SKM-1 treated with dmso at 0.1 percent for 144 hours (cell line): ENCODE measurements around the gene DAPL1.

Experiments
- DNase-seq: peaks from one replicate; lab custom pipeline; 2025; ENCODE audit not compliant: unreplicated experiment; lab: John Stamatoyannopoulos, UW

DAPL1 gene, protein sequence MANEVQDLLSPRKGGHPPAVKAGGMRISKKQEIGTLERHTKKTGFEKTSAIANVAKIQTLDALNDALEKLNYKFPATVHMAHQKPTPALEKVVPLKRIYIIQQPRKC

DNA sequence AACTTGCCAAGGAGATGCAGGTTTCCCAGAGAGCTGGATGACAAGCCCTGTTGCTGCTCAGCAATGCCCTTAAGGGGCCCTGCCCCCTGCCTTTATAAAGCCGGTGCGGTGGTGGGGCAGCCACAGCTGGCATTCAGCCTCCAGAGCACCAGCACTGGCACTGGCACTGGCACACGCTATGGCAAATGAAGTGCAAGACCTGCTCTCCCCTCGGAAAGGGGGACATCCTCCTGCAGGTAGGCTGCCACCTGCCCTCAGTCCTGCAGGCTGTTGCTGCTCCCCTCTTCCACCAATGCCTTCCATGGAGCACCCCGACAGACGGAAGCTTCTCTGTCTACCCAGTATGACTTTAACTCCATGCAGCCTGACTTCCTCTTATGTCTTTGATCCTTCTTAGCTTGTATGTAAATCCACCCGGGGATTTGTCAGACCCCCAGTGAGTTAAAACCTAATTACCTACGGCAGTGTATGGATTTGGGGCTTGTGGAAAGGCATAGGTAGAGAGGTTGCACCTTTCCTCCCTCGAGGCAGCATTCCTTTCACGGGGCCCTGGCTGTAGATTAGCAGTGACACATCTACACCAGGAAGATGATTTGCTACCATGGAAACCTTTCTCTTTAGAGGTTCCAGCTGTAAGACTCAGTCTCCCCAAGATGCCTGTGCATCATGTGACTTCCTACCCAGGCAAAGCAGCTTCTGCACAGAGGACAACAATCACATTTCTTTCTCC lies at the start of gene DAPL1:
Gene DAPL1 (plus strand): TSS at position 123 of the 730 bp plus-strand sequence. CDS start 56 bp downstream, at position 179.
- DNase-seq = no peak

GRCh38 chr2:158745866-158746382 lies 49.2 kb upstream of the DAPL1 start:
- DNase-seq = no peak

DNA sequence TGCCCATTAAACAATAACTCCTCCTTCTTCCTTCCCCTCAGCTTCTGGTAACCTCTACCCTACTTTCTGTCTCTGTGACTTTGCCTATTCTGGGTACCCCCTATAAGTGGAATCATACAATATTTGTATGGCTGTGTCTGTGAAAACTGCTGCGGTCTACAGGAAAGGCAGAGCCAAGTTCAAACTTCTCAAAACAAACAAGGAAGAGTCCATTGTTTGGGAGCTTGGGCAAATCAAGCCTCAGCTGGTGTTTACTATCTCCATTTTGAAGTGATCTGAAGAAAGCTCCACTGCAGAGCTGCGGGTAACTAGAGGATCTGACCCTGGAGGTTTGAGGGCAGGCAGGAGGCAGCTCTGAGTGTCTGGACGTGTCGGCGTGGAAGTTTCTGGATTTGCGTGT lies 48.6 kb upstream of the DAPL1 start:
- DNase-seq = no peak

GRCh38 chr2:158747281-158747680 lies 47.8 kb upstream of the DAPL1 start:
- no peak for DNase-seq

GRCh38 chr2:158748926-158749590 lies 46.1 kb upstream of the DAPL1 start:
- DNase-seq = no peak

DNA sequence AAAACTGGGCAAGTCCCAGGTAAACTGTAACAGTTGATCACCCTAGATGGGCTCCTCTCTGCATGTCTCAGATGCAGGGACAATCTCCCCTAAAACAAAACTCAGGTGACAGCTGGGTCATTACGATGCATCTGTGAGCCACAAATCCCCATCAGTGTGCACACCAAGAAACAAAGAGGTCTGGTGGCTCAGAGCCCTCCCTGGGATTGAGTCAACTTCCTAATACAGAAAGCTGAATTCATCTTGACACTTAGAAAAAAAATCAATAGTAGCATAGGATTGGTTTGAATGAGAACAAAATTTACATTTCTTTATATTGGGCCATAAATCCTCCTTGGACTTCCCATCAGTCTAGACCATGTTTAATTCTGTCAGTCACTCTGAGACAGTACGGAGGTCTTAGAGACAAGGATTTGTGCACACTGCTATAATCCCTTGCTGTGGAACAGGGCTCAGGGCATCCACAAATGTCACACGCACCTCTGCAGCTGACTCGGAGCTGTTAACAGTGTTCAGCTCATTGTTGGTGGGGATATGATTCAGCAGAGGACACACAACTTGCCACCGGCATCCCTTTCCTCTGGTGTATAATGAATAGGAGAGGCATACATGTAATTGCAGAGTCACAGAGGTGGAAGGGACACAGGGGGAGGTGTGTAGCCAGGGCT lies 44.5 kb upstream of the DAPL1 start:
- no peak for DNase-seq

- DNase-seq = peak; percentile 29
Observed at GRCh38 chr2:158753641-158754611, 41.2 kb upstream of the DAPL1 start.

DNA sequence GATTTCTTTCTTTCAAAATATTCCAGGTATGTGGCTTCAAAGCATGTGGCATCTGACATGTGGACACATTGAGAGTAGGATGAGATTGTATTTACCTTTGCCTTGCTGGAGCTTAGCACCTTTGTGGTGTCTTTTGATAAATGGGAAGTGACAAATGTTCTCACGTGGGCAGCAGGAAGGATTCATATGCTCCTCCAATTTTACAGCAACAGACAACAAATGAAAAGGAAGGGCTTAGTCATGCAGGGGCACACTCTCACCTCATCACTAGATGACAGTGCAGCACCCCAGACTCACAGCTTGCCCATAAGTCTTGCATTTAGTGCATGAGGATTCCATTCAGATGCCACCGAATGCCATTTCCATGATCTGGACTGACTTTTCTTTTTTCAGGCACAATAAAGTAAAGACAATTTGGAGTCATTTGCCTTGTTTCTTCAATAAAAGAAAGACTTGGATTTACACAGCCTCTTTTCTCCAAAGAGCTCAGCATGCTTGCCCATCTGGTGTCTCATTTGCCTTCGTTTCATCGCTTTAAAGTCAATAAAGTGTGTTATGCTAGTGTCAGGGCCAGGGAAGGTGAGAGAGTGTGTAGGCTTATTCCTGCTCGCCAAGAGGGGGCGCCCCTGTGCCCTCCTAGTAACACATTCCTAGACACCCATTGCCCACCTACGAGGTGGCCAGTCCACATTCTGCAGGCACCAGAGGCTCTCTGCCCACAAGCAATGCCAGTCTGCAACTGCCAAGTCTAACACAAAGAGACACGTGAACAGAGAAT lies 39.6 kb upstream of the DAPL1 start:
- DNase-seq = no peak

DNA sequence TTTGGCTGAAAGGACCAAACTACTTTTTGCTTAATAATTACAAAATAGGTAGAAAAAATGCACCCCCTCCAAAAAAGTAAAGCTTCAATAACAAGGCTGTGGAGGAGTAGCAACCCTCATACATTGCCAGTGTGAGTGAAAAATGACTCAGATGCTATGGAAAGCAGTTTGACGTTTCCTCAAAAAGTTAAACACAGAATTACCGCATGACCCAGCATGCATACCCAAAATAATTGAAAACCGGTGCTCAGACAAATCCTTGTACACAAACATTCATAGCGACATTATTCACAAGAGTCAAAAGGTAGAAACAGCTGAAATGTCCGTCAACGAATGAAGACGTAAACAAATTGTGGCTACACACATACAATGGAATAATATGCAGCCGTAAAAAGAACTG lies 38.8 kb upstream of the DAPL1 start:
- no peak for DNase-seq

- no peak for DNase-seq
Observed at GRCh38 chr2:158756976-158757375, 38.1 kb upstream of the DAPL1 start.

- no peak for DNase-seq
Observed at GRCh38 chr2:158760887-158761286, 34.2 kb upstream of the DAPL1 start.

GRCh38 chr2:158761621-158762020 lies 33.5 kb upstream of the DAPL1 start:
- DNase-seq = peak; percentile 37

DNA sequence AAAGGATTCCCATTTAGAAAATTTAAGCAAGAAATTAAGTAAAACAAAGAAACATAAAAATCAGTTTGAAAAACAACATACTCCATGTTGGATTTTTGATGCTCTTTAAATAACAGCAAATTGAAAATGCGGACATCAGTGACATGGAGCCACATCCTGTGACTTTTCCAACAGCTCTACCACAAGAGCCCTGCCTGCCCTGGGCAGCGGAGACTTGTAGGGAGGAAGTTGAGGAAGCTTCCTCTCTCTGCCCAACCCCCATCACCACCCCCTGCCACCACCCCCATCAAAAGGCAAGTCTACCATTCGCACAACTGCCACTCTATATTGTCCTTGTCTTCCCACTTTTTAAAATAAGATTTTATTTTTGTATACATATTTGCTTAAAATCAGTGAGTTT lies 32.8 kb upstream of the DAPL1 start:
- peak; percentile 12 for DNase-seq

DNA sequence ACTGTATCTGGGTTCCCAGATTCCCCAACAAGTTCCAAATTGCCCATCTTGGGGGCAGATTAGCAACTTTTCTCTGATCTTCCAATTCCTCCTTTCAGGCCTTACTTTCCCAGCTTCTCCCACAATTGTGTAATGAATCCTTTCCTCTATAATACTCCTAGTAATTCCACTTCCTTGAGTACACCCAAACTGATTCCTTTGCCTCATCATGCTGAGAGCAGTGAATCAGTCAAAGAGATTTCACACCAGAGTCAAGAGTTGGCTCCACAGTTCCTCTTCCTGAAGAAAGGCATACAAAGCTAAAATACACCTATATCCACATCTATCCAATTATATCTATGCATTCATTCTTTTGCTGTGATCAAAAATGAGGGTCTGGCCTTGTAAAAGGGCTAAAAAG lies 28.6 kb upstream of the DAPL1 start:
- DNase-seq = no peak

DNA sequence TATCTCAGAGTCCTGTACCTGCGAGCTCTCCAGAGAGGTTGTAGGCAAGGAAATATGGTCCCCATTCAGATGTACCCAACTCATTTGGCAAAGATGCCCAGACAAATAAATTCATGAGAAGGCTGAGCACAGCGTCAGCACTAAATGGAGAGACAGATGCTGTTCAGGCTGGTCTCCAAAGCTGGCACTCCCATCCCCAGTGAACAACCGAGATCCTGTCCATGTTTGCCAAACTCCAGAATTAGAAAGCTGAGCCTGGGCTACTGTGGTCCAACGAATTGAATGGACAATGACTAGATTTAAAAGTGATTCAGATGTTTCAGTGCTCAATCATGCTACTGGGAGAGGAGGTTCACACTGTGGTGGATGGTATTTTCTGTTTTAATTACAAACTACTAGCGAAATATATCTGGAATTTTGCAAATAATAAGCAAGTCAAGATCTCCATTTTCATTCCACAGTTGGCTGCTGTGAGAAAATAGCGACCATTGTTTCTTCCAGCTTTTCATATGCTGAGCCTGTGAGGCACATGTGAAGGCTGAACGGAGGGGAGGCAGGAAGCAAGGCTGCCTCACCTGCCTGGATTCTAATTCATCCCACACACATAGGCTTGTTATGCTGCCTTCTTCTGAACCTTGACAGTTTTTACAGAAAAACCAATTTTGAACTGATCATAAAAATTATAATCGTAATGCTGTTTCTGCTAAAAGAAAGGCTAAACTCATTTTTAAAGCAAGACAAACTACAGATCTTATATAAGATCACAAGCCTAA lies 22.6 kb upstream of the DAPL1 start:
- no peak for DNase-seq

- no peak for DNase-seq
Observed at GRCh38 chr2:158773121-158773520, 22.0 kb upstream of the DAPL1 start.

- no peak for DNase-seq
Observed at GRCh38 chr2:158774681-158775080, 20.4 kb upstream of the DAPL1 start.

DNA sequence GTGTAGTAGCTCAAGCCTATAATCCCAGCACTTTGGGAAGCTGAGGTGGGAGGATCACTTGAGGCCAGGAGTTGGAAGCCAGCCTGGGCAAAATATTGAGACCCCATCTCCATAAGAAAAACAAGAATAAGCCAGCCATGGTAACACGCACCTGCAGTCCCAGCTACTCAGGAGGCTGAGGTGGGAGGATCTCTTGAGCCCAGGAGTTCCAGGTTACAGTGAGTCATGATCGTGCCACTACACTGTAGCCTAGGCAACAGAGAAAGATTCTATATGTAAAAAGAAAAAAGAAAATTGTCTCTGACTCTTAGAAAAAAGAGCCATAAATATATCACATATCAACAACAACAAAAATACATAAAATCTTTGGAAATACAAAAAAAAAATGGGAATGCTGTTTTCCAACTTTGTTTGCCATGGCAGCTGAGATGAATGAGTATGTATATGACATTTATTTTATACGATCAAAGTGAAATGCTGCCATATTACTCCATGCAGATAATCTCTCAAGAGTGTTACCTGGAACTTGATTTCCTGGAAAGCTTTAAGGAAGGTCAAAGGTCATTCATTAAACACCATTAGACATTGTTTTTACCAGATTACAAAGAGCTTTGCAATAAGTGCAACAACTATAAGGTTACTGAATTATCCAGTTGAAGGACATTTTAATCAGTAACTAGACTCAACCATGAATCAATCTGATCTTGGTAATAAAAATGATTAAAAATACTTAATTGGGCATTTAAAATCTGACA lies 19.7 kb upstream of the DAPL1 start:
- no peak for DNase-seq
